Vagina (tissue), 2 donors: ENCODE results near the gene AIFM3. TPM values are rescaled to one million over a fixed set of nuclear protein-coding genes. Genes with fewer than 3 reads are reported as not detected.

Source experiments
- DNase-seq, 2 donors: peaks; one replicate each; pipeline ENCODE4 v3.0.0-alpha.2; 2017; ENCODE audit errors: extremely low spot score in 2 of 2
- H3K27ac ChIP-seq: fragments of 200-600 bp; sonication (generic); one replicate; pipeline ENCODE4 v1.5.1; 2019
- H3K27me3 ChIP-seq: fragments of 200-600 bp; sonication (generic); one replicate; pipeline ENCODE4 v1.5.1; 2019
- H3K36me3 ChIP-seq, 2 donors: fragments of 200-600 bp; sonication (generic); one replicate each; pipeline ENCODE4 v1.5.1; 2017 to 2019
- H3K4me1 ChIP-seq: fragments of 200-600 bp; sonication (generic); one replicate; pipeline ENCODE4 v1.5.1; 2019
- H3K4me3 ChIP-seq, 2 donors: fragments of 200-600 bp; sonication (generic); 1 replicate in 1 of 2; 2 replicates in 1 of 2; pipeline ENCODE4 v1.5.1; 2016 to 2019
- H3K9me3 ChIP-seq: fragments of 200-600 bp; sonication (generic); one replicate; pipeline ENCODE4 v1.5.1; 2019
- POLR2A ChIP-seq, 2 donors: fragments of 450-650 bp; IDR thresholded peaks; one replicate each; pipeline ENCODE4 v1.6.1; 2017; ENCODE audit warnings: antibody characterized with exemption in 2 of 2, mild to moderate bottlenecking in 2 of 2, moderate library complexity in 2 of 2
- POLR2AphosphoS5 ChIP-seq, 2 donors: sonication (generic); formaldehyde crosslinking; IDR thresholded peaks; one replicate each; pipeline ENCODE4 v1.9.0; 2017; ENCODE audit warnings: antibody characterized with exemption in 2 of 2, mild to moderate bottlenecking in 2 of 2, low read depth in 1 of 2; ENCODE audit not compliant: insufficient read depth in 1 of 2
- intact Hi-C: fragments of 100-400 bp; cut with DNase I; formaldehyde crosslinking; loops from one replicate; pipeline ENCODE4 v1.15.1; 2023
- total RNA-seq: library from RNA; depleted of rRNA; stranded (reverse); fragments of >200 nt; gene quantifications from one replicate; pipeline ENCODE4 v1.2.3, GENCODE V29; 2016
- TF ChIP-seq, protein P1 (sequence below), 3 experiments: fragments of 450-650 bp in 2 of 3; fragments of 200-600 bp in 1 of 3; sonication (generic) in 1 of 3; IDR thresholded peaks; one replicate each; pipeline ENCODE4 v1.5.1; 2017 to 2019; ENCODE audit warnings: antibody characterized with exemption in 3 of 3, mild to moderate bottlenecking in 2 of 3, moderate library complexity in 2 of 3

Gene AIFM3
- total RNA-seq, 1 donor from 2014 or later, result not detected

DNA sequence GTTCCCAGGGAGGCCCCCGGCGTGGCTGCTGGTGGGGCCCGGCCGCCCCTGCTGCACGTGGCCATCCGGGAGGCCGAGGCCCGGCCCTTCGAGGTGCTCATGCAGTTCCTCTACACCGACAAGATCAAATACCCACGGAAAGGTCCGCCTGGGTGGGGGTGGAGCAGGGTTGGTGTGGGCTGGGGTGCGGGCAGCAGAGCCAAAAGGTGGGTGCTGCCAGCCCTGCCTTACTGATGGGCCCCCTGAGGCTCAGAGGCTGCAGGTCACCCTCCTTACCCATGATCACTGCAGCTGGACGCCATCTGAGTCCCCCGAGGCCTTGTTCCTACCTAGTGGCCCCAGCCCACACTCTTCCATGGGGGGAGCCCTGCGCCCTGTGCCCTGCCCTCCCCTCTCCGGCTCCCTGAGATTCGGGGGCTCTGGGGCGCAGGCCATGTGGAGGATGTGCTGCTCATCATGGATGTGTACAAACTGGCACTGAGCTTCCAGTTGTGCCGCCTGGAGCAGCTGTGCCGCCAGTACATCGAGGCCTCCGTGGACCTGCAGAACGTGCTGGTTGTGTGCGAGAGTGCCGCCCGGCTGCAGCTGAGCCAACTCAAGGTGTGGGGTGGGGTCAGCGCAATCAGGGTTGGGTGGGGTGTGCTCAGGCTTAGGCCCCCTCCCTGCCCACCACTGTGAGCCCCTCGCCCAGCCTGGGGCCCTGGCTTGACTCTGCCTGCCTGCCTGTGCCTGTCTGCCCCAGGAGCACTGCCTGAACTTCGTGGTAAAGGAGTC lies 27.3 kb downstream of the AIFM3 start:
- Histone ChIP-seq H3K4me1 (peaks cover under 1% of the 10 kb centered on the region), H3K36me3 (peaks cover 0 to 36% of the 10 kb centered on the region in 2 donors), H3K27me3 (no peaks in the 10 kb centered on the region), H3K4me3 (no peak overlapping the region), H3K27ac (no peak overlapping the region), H3K9me3 (no peaks in the 10 kb centered on the region)
- DNase-seq, result no peak
- intact Hi-C loops, result no loop called here
- TF ChIP-seq POLR2AphosphoS5 (IDR thresholded peaks at IDR 0.05; ENCODE audit: insufficient read depth in 1 of 2, low read depth in 1 of 2) (no peak), POLR2A (IDR thresholded peaks at IDR 0.05) (no peak)
- TF ChIP-seq, protein P1, sequence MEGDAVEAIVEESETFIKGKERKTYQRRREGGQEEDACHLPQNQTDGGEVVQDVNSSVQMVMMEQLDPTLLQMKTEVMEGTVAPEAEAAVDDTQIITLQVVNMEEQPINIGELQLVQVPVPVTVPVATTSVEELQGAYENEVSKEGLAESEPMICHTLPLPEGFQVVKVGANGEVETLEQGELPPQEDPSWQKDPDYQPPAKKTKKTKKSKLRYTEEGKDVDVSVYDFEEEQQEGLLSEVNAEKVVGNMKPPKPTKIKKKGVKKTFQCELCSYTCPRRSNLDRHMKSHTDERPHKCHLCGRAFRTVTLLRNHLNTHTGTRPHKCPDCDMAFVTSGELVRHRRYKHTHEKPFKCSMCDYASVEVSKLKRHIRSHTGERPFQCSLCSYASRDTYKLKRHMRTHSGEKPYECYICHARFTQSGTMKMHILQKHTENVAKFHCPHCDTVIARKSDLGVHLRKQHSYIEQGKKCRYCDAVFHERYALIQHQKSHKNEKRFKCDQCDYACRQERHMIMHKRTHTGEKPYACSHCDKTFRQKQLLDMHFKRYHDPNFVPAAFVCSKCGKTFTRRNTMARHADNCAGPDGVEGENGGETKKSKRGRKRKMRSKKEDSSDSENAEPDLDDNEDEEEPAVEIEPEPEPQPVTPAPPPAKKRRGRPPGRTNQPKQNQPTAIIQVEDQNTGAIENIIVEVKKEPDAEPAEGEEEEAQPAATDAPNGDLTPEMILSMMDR (IDR thresholded peaks at IDR 0.05), result no peak

DNA sequence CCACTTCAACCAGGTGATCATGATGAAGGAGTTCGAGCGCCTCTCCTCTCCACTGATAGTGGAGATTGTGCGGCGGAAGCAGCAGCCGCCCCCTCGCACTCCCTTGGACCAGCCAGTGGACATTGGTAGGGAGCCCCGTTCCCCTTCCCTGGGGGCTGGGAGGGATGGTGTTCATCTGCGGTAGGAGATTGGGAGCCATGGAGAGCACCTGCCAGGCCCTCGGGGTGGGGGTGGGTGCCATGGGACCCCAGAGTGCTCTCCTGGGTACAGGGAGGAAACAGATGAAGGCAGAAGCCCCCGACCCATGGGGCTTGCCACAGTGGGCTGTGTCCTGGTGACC lies 27.8 kb downstream of the AIFM3 start:
- Histone ChIP-seq H3K4me1 (peaks cover 6% of the 10 kb centered on the region), H3K36me3 (peaks cover 0 to 41% of the 10 kb centered on the region in 2 donors), H3K9me3 (no peaks in the 10 kb centered on the region), H3K27ac (no peak overlapping the region), H3K4me3 (no peak overlapping the region), H3K27me3 (no peaks in the 10 kb centered on the region)
- TF ChIP-seq, protein P1 (IDR thresholded peaks at IDR 0.05), result no peak
- TF ChIP-seq POLR2AphosphoS5 (IDR thresholded peaks at IDR 0.05; ENCODE audit: insufficient read depth in 1 of 2, low read depth in 1 of 2) (no peak), POLR2A (IDR thresholded peaks at IDR 0.05) (no peak)
- intact Hi-C loops, result no loop called here
- no peak for DNase-seq

DNA sequence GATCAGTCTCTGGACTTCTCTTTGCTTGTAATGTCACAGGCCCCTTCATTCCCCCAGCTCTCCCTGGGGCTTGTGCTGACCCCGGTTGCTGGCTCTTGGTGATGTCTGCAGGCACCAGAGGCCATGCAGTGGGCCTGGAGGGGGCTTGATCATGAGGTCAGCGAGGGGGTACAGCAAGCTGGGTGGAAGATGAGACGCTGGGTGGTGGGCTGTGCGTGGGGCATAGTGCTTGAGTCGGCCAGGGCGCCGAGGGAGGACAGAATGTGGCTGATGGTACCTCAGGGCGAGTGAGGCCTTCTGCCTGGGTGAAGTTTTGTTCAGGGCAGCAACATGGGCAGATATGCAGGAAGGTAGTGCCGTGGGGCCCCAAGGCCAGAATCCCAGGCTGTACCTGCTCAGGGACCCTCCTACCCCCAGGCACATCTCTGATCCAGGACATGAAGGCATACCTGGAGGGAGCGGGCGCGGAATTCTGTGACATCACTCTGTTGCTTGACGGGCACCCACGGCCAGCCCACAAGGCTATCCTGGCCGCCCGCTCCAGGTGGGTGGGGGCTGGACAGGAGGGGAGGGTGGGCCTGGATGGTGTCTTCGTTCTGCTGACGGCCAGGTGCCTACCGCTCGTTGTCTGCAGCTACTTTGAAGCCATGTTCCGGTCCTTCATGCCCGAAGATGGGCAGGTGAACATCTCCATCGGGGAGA lies 28.4 kb downstream of the AIFM3 start:
- intact Hi-C loops, result no loop called here
- H3K4me3 ChIP-seq, result no peak overlapping the region
- H3K27me3 ChIP-seq, result no peaks in the 10 kb centered on the region
- H3K9me3 ChIP-seq, result no peaks in the 10 kb centered on the region
- peaks cover 12% of the 10 kb centered on the region for H3K4me1 ChIP-seq
- no peak for DNase-seq
- no peak for TF ChIP-seq POLR2AphosphoS5 (IDR thresholded peaks at IDR 0.05; ENCODE audit: insufficient read depth in 1 of 2, low read depth in 1 of 2)
- no peak for TF ChIP-seq POLR2A (IDR thresholded peaks at IDR 0.05)
- TF ChIP-seq, protein P1 (IDR thresholded peaks at IDR 0.05), result no peak
- no peak overlapping the region for H3K27ac ChIP-seq
- peaks cover 0 to 47% of the 10 kb centered on the region in 2 donors for H3K36me3 ChIP-seq

DNA sequence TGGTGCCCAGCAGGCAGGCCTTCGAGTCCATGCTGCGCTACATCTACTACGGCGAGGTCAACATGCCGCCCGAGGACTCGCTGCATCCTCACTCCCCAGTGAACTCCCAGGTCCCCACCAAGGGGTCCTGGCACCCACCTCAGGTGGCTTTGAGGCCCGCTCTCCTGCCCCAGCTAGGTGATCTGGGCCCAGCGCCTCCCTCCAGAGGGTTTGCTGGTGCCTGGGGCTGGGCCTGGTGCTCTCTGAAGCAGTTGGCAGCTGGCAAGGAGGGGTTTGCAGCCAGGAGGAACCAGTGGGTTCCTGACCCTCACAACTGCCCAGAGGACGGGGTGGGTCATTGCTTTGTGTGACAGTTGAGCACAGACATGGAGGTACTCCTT lies 29.0 kb downstream of the AIFM3 start:
- H3K4me3 ChIP-seq, result no peak overlapping the region
- no peaks in the 10 kb centered on the region for H3K27me3 ChIP-seq
- TF ChIP-seq POLR2A (IDR thresholded peaks at IDR 0.05) (no peak), POLR2AphosphoS5 (IDR thresholded peaks at IDR 0.05; ENCODE audit: insufficient read depth in 1 of 2, low read depth in 1 of 2) (no peak)
- TF ChIP-seq, protein P1 (IDR thresholded peaks at IDR 0.05), result no peak
- no peaks in the 10 kb centered on the region for H3K9me3 ChIP-seq
- no peak for DNase-seq
- intact Hi-C loops, result no loop called here
- H3K27ac ChIP-seq, result no peak overlapping the region
- peaks cover 18% of the 10 kb centered on the region for H3K4me1 ChIP-seq
- H3K36me3 ChIP-seq, result peaks cover 0 to 48% of the 10 kb centered on the region in 2 donors
